ENCODE measurements around the gene TMEM190.

Gene TMEM190

DNA sequence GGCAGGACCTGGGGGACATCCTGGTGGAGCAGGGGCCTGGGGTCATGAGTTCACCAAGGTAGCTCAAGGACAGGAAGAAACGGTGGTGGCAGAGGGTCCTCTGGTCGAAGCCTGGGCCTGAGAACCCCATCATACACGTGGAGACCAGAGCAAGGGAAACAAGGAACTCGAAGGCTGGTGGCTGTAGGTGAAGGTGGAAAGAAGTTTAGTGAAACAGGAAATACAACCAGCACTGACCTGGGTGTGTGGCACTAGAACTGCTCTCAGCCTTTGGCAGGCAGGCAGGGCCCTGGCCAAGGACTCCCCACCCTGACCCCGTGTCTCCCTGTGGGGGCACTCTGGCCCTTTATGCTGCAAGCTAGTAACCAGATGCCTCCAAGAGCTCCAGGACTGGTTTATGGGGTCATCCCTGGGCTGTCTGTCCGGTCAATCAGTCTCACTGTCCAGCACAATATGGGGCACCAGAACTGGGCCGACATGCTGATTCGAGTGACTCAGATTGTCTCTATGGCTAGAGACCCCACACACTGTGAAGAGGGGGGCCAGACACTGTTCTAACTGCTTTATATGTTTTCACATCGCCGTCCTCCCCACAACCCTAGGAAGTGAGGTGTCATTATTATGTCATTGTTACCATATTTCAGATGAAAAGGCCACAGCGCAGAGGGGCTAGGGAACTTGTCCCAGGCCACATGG lies 25.9 kb upstream of the TMEM190 start:
- H3K4me3 Mint-ChIP-seq = peak overlapping the region in 2 of 3 experiments; percentile 25 to 61
- no peak for TF ChIP-seq CTCF (IDR thresholded peaks at IDR 0.05; ENCODE audit: unreplicated experiment in 3 of 3)
- H3K36me3 Mint-ChIP-seq (ENCODE audit: low read depth) = peaks cover 3% of the 10 kb centered on the region
- peaks cover 22% of the 10 kb centered on the region for H3K4me1 Mint-ChIP-seq
- H3K27ac Mint-ChIP-seq = peak overlapping the region in 1 of 3 experiments; percentile 36
- H3K9me3 Mint-ChIP-seq = no peaks in the 10 kb centered on the region
- H3K27me3 Mint-ChIP-seq (ENCODE audit: low read depth) = peaks cover 54% of the 10 kb centered on the region

- Mint-ChIP-seq H3K9me3 (no peaks in the 10 kb centered on the region), H3K27me3 (ENCODE audit: low read depth) (peaks cover 66% of the 10 kb centered on the region)
Observed at GRCh38 chr19:55352040-55352439, 24.6 kb upstream of the TMEM190 start.

DNA sequence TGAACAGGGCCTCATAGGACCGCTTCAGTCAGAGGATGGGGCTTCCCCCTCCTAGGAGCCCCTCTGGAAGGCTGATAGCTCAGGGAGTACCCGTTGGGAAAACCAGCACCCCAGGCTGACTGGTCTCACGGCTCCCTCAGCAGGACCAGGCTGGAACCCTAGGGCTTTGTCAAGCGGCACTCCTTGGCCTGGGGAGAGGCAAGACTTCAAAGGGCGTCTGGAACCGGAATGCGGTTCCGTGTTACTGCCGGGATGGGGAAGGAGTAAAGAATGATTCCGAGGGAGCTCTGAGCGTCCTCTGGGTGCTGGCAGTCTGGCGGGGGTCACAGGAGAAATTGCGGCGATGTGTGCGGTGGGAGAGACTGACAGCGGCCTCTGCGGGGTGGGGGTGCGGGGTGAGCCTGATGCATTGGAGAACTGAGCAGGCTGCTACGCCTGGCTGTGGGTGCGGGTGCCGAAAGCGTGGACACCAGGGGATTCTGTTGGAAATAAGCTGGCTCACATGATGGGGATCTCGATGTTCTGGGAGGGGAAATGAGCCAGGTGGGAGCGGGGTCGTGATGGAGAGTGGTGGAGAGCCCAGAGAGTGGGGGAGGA lies 24.0 kb upstream of the TMEM190 start:
- peaks cover 3% of the 10 kb centered on the region for H3K36me3 Mint-ChIP-seq (ENCODE audit: low read depth)
- H3K27ac Mint-ChIP-seq = no peak overlapping the region
- H3K4me1 Mint-ChIP-seq = peaks cover 18% of the 10 kb centered on the region
- peaks cover 71% of the 10 kb centered on the region for H3K27me3 Mint-ChIP-seq (ENCODE audit: low read depth)
- H3K4me3 Mint-ChIP-seq = peak overlapping the region; percentile 44 to 81 (median 45)
- H3K9me3 Mint-ChIP-seq = no peaks in the 10 kb centered on the region
- TF ChIP-seq CTCF (IDR thresholded peaks at IDR 0.05; ENCODE audit: unreplicated experiment in 3 of 3) = no peak

More at GRCh38 chr19:55352040-55352439, 24.6 kb upstream of the TMEM190 start:
- Mint-ChIP-seq H3K4me1 (peaks cover 18% of the 10 kb centered on the region), H3K36me3 (ENCODE audit: low read depth) (peaks cover 3% of the 10 kb centered on the region), H3K27ac (no peak overlapping the region), H3K4me3 (peak overlapping the region in 2 of 3 experiments; percentile 30 to 61)
- no peak for TF ChIP-seq CTCF (IDR thresholded peaks at IDR 0.05; ENCODE audit: unreplicated experiment in 3 of 3)

DNA sequence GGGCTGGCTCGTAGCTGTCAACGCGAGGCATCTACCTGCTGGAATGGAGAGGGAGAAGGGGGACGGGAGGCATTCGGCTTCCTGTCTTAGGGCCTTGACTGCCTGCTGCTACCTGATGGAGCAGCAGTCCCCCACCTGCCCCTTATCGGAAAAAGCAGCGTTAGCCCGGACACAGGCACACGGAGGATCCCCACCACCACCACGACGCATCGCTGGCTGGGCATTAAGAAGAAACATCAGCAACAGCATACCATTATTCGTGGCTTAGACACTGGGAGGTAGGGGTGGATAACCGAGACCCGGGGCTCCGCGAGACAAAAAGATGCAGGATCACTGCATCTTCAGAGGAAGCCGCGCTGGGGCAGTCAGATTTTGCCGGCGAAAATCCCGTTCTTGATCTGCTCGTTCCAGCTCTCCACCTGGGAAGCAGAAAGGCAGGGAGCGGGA lies 23.2 kb upstream of the TMEM190 start:
- peaks cover 73% of the 10 kb centered on the region for H3K27me3 Mint-ChIP-seq (ENCODE audit: low read depth)
- no peak for TF ChIP-seq CTCF (IDR thresholded peaks at IDR 0.05; ENCODE audit: unreplicated experiment in 3 of 3)

GRCh38 chr19:55353803-55354697 lies 22.6 kb upstream of the TMEM190 start:
- H3K4me3 Mint-ChIP-seq = peak overlapping the region; percentile 74 to 81 (median 79)
- H3K4me1 Mint-ChIP-seq = peaks cover 4% of the 10 kb centered on the region
- H3K9me3 Mint-ChIP-seq = no peaks in the 10 kb centered on the region
- TF ChIP-seq CTCF (IDR thresholded peaks at IDR 0.05; ENCODE audit: unreplicated experiment in 3 of 3) = no peak
- no peaks in the 10 kb centered on the region for H3K36me3 Mint-ChIP-seq (ENCODE audit: low read depth)
- H3K27me3 Mint-ChIP-seq (ENCODE audit: low read depth) = peaks cover 73% of the 10 kb centered on the region
- H3K27ac Mint-ChIP-seq = no peak overlapping the region

More for the DNA sequence above, 23.2 kb upstream of the TMEM190 start:
- Mint-ChIP-seq H3K4me1 (peaks cover 11% of the 10 kb centered on the region), H3K4me3 (peak overlapping the region; percentile 67 to 81 (median 79)), H3K9me3 (no peaks in the 10 kb centered on the region), H3K36me3 (ENCODE audit: low read depth) (no peaks in the 10 kb centered on the region), H3K27ac (no peak overlapping the region)
